Stimulated activated CD8-positive, alpha-beta memory T cell treated with anti-CD3 and anti-CD28 coated beads, Interleukin-4, amount 100 ng/mL, for 4 hours (primary cell): ENCODE results near the gene ENPP6.
"Not testable (repeated sequence)": the region's sequence is repeated elsewhere in the genome, so short reads cannot be mapped to it uniquely, and the experiment has no call there.

Experiments used
- DNase-seq, 2 donors: peaks; one replicate each; pipeline ENCODE4 v3.0.0-alpha.2; 2020; ENCODE audit warnings: low read depth in 2 of 2, low spot score in 1 of 2

The ENPP6 gene

DNA sequence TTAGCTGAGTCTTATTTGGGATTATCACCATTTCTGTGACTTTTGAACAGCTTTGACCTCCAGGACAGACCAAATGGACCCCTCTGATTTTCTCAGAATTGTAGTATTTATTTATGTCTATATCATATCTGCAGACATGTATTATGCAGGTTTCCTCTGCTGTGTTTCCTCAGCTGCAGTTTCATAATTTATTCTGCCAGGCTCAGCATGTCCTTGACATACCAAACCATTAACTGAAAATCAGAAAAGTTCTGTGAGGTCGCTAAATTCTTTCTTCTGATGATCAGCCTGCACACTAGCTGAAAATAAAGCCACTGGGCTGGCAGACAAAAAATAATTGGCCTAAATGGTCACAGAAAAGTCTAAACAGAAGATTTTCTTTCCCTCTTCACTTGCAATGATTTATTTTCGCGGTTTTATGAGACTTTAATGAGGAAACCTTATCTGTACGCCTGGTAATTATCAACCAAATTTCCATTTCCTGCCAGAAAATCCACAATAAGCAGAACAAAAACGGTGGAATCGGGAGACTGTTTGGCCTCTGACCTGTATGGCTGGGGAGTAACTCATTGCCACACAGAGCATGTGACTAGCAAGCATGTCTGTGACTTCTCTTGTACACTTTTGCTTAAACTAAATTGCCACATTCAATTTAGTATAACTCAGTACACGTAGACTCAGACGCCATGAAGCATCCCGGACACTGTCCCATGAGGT lies 150.9 kb downstream of the ENPP6 start:
- DNase-seq: no peak

DNA sequence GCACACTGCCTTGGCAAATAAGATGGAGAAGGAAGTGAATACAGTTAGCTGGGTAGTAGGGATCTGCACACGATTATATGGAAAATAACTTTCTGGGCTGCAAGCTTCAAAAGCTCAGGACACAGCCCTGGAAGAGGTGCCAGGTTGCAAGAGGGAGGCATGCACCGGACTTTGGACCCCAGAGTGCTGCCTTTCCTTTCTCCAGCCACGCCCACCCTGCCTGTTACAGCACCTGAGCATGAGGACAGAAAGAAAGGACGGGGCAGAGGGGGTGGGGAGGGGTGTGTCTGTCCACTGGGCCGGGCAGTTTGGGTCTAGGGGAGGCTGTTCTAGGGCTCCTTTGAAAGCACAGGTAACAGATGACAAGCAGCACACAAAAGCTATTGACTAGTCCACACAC lies 152.8 kb downstream of the ENPP6 start:
- no peak for DNase-seq

DNA sequence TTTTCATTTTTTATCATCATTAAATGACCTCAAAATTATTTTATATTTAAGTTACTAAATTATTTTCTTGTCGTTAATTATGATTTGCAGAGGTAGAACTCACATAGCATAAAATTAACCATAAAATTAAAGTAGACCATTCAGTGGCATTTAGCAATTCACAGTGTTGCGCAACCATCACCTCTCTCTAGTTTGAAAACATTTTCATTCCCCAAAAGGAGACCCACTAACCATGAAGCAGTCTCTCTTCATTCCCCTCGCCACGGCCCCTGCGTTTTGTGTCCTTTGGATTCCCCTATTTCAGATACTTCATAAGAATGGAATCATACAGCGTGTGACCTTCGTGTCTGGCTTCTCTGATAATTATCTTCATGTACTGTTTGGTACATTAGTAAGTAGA lies 154.9 kb downstream of the ENPP6 start:
- DNase-seq: no peak

DNA sequence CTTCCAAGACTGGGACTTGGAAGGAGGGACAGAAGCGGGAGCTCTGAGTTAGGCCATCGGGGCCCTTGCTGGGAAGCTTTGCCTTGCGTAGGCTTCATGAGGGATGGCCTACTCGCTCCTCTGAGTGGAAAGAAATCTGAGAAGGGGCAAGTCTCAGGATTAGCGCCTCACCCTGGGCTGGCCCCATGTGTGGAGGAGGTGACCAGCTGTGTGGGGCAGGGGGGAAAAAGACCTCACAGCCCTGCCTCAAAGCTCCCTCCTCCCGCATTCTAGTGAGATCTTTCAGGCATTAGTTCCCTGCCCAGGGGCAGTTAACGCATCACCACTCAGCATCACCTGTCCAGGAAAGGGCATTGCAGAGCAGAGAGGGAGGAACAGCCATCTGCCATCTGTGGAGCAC lies 156.1 kb downstream of the ENPP6 start:
- DNase-seq: no peak

DNA sequence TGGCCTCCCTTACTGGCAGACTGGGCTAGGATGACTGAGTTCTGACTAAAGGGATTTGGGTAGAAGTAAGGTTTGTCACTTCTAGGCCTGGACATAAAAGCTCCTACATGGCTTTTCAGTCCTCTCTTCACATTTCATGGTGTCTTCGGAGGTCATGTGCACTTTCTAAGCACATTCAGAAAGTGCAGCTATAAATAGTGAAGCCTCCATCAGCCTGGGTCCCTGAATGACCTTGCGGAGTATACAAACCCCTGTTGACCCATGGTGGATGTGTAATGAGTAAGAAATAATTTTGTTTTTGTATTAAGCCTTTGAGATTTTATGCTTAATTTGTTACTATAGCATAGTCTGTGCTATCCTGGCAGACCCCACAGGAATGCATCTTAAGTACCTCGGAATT lies 158.6 kb downstream of the ENPP6 start:
- DNase-seq: no peak

DNA sequence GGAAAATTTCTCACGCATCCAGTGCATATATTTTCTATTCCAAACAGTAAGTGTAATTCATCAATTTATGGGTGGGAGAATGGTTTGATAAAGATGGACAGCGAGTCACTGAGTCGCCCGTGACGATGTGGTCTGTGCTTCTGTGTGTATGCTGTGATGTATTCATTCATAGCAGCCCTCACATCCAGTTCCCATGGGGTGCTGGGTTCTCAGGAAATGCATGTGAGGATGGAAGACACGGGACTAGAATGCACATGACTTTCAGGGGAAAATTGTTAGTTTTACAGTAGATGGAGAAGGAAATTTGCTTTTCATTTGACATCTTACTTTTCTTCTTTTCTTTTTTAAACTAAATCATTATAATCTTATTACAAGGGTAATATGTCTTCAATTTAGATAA lies 159.6 kb downstream of the ENPP6 start:
- no peak for DNase-seq

DNA sequence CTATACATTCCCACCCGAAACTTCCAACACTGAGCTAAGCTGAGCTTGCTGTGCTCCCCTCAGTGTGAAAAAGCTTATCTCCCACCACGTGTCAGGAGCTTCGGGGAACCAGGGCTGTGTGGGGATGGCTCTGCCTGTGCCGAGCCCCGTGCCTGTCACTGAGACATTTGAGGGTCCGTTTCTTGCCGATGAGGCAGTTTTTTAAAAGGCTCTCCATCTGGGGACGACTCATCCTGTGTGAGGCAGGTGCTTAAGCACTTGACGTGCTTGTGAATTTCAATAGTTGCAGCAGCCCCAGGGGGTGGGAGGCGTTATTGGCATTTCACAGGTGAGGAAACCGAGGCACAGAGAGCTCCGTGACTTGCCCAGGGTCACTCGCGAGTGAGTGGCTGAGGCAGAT lies 160.8 kb downstream of the ENPP6 start:
- no peak for DNase-seq

DNA sequence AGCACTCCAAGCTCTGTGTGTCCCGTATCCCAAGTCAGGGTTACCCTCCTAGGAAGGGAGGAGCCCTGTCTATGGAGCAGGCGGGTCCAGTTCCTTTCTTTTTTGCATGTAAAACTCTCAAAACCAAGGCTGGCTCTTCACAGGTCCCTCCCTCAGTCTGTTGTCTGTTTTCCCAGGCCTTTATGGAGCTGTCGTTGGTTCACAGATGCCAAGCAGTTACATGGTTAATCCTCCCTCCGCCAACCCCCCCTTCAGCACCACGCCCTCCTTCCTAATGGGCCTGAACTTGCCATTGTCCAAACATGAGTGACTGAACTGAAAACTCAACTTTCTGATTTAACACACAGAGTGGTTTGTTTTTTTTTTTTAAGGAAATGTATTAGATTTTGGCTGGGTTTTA lies 164.2 kb downstream of the ENPP6 start:
- no peak for DNase-seq

DNA sequence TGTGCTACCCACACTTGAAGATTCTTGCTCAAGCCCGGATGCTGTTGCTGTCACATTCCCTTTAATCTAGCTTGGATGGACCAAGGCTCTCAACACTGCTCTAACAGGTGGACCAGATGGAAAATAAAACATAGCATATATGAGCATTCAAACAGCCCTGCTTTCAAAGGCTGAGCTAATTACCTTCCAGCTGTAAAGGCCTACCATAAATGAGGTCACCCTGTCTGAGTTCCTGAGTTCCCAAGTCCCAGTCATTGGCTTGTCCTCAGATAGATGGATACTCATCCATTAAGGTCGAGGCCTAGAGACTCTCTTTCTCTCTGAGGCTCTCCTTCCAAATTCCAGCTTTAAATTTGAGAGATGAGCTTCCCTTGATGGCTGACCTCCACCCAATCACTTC lies 165.1 kb downstream of the ENPP6 start:
- DNase-seq: no peak

DNA sequence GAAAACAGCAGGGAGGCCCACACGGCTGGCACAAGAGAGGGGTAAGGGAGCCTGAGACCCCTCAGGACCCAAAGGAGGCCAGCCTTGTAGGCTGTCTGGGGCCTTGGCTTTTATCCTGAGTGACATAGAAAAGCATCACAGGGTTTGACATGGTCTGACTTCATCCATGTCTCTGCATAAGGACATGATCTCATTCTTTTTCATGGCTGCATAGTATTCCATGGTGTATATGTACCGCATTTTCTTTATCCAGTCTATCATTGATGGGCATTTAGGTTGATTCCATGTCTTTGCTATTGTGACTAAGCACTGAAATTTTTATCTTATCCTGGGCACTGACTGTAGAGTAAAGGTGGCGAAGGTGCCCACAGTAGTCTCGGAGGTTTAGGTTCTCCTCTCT lies 166.4 kb downstream of the ENPP6 start:
- DNase-seq: not testable (repeated sequence)

DNA sequence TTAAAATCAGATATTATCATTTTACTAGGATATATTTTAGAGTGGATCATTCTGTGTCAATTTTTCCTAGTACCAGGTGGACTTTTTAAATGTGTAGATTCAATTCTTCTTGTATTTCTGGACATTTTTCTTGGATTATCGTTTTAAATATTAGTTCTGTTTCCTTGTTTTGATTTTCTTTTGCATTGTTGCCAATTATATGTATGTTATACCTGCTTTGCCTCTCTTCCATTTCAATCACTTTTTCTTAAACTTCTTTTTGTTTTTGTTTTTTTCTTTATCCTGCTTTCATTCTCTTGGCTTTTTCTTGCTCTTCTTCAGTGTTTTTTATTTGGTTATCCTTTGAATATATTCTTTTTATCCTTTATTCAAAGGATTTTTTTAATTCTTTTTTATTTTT lies 171.5 kb downstream of the ENPP6 start:
- DNase-seq: no peak

DNA sequence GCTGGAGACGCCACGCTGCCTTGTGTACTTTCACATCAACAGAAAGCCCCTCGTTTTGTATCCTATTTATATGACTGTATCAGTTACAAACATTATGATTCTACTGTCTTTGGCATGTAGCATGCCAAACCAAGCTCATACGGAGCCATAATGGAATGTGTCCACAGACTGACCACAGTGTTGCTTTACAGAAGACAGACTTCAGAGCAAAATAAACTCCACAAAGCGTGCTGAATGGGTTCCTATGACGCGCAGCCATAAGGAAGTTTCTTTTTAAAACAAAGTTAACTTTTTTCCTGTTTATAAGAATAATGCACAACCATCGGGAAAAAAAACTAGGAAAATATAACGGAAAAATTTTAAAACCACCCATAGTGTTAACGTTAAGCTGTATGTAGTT lies 176.5 kb downstream of the ENPP6 start:
- no peak for DNase-seq

DNA sequence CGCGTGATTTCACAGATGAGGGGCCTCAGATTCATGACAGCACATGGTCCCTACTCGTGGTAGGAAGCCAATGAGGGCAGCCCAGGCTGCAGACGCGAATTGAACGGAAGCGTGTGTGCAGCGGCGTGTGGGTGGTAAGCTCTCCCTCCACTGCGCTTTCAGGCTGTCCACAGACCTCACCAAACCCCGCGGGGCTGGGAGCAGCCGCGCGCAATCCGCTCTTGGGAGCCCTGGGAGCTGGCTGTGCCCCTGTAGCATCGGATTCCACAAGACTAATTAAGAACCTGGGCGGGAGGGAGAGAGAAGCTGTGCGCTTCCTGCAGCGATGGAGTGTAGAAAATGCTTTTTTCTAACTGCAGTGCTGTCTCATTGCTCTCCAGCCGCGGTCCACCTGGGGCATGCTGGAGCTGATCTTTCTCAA lies 177.7 kb downstream of the ENPP6 start:
- no peak for DNase-seq
